OCI-LY1 (cell line): ENCODE results near the gene HNRNPLL.

ENCODE experiments used
- CTCF ChIP-seq: fragments of 200-600 bp; sonication (generic), shearing (Covaris generic); IDR thresholded peaks from 2 replicates; pipeline ENCODE4 v1.5.1; 2017; ENCODE audit warnings: mild to moderate bottlenecking, antibody characterized with exemption, low read length, moderate library complexity, mixed read lengths
- EZH2 ChIP-seq: fragments of 200-600 bp; sonication (generic), shearing (Covaris generic); IDR thresholded peaks from 2 replicates; pipeline ENCODE4 v1.8.0; 2017; ENCODE audit warnings: borderline replicate concordance, mixed run types, mild to moderate bottlenecking, antibody characterized with exemption, low read length, moderate library complexity, mixed read lengths

GRCh38 chr2:38620282-38620977 is 17.7 kb upstream of the HNRNPLL start:
- TF ChIP-seq CTCF, result no peak
- TF ChIP-seq EZH2, result no peak
